Measurements from ENCODE around the gene PWWP2A. TPM values are rescaled to one million over a fixed set of nuclear protein-coding genes. Genes with fewer than 3 reads are reported as not detected.

The PWWP2A gene
- total and polyA plus RNA-seq, 2 experiments from 2014 or later = 51.5 to 81.6 TPM

DNA sequence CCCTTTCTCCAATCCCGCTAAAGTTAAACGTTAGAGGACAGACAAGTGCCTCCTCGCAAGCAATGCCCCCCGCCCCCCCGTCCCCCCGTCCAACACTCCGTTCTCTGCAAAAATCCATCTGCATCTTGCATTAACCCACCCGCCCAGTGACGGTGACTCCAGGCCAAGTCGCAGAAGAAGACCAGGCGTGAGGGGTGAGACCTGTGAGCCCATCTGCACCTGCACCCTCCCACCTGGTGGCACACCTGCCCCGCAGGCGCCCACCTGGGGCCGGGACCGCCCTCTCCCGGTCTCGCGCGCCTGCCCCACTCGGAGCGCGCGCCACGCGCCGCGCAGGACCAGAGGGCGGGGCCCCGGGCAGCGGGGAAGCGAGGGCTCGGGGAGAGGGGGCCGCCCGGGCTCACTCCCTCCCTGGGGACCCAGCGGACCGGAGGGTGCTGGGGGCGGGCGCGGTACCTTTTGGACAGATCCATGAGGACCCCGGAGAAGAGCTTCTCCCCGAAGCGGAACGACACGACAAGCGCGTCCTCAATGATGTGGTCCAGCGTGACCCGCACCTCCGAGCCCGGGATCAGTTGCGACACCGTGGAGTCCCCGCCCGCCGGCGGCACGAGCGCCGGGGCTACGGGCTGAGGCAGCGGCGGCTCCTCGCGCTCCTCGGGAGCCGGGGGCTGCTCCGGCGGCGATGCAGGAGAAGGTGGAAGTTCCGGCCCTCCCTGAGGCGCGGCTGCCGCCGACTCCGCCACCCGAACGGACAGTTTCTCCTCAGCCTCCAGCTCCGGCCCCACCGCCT lies 705 bp downstream of the PWWP2A start:
- Mint-ChIP-seq H3K27me3 (ENCODE audit: insufficient read depth, low read depth, poor library complexity) (peaks cover 6% of the 10 kb centered on the region), H3K9me3 (no peaks in the 10 kb centered on the region; the same call in 2 of the 3 replicates), H3K27ac (peak overlapping the region; percentile 86), H3K4me1 (peaks cover 12% of the 10 kb centered on the region), H3K4me3 (peak overlapping the region; percentile 89), H3K36me3 (ENCODE audit: low read depth) (peaks cover 46% of the 10 kb centered on the region)
- peaks cover 53% of the 10 kb centered on the region for H3K79me2 ChIP-seq (replicated peaks; ENCODE audit: insufficient read depth)
- no peaks in the 10 kb centered on the region for H3F3A ChIP-seq (replicated peaks; ENCODE audit: low read depth)
- no peaks in the 10 kb centered on the region for H3K9me2 ChIP-seq (ENCODE audit: insufficient read depth)
- H3K4me1 ChIP-seq (ENCODE audit: insufficient read depth) = peaks cover 3% of the 10 kb centered on the region; the same call in 1 of the 2 replicates
- DNase-seq (ENCODE audit: low spot score) = peak; percentile 16
- peak overlapping the region; percentile 50; the same call in 1 of the 2 replicates for H3K27ac ChIP-seq (ENCODE audit: low read depth)
- ATAC-seq = peak; percentile 9
- H3K27me3 ChIP-seq (ENCODE audit: insufficient read depth) = no peaks in the 10 kb centered on the region
- no peak for TF ChIP-seq JUNB (IDR thresholded peaks at IDR 0.05; ENCODE audit: unreplicated experiment)
- TF ChIP-seq ZNF114 (CRISPR knock-in tag; IDR thresholded peaks at IDR 0.05) = no peak
- TF ChIP-seq ETS1 (IDR thresholded peaks at IDR 0.05) = no peak
- H3K4me3 ChIP-seq = peak overlapping the region; percentile 84
- H4K20me1 ChIP-seq (replicated peaks; ENCODE audit: insufficient read depth) = no peaks in the 10 kb centered on the region; the same call in none of the 2 replicates
- H3K4me2 ChIP-seq = peak overlapping the region; percentile 76
- no peak overlapping the region for H2AFZ ChIP-seq
- H3K36me3 ChIP-seq (ENCODE audit: insufficient read depth) = peaks cover 16% of the 10 kb centered on the region

DNA sequence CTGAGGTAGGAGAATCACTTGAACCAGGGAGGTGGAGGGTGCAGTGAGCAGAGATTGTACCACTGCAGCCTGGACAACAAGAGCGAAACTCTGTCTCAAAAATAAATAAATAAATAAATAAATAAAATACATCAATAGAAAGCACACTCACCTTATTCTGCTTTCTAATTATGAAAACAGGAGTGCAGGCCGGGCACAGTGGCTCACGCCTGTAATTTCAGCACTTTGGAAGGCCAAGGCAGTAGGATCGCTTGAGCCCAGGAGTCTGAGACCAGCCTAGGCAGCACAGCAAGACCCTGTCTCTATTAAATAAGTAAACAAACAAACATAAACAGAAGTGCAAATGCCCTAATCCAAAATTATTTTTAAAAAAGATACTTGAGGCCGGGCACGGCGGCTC lies 2.3 kb downstream of the PWWP2A start:
- peaks cover 12% of the 10 kb centered on the region for H3K4me1 Mint-ChIP-seq
- Histone ChIP-seq H3K9me2 (ENCODE audit: insufficient read depth) (no peaks in the 10 kb centered on the region), H3K36me3 (ENCODE audit: insufficient read depth) (peaks cover 30% of the 10 kb centered on the region), H2AFZ (no peak overlapping the region), H3F3A (replicated peaks; ENCODE audit: low read depth) (no peaks in the 10 kb centered on the region; the same call in 1 of the 2 replicates), H3K4me2 (0 out of 2 replicates have a peak overlapping the region, but pooled peaks have one; percentile 76), H4K20me1 (replicated peaks; ENCODE audit: insufficient read depth) (peaks cover 2% of the 10 kb centered on the region), H3K27me3 (ENCODE audit: insufficient read depth) (no peaks in the 10 kb centered on the region), H3K79me2 (replicated peaks; ENCODE audit: insufficient read depth) (peaks cover 69% of the 10 kb centered on the region), H3K4me1 (ENCODE audit: insufficient read depth) (peaks cover 3% of the 10 kb centered on the region; the same call in 1 of the 2 replicates), H3K27ac (ENCODE audit: low read depth) (no peak overlapping the region), H3K4me3 (no peak overlapping the region)
- no peaks in the 10 kb centered on the region; the same call in 2 of the 3 replicates for H3K9me3 Mint-ChIP-seq
- H3K4me3 Mint-ChIP-seq = peak overlapping the region; percentile 89
- peaks cover 62% of the 10 kb centered on the region for H3K36me3 Mint-ChIP-seq (ENCODE audit: low read depth)
- H3K27ac Mint-ChIP-seq = no peak overlapping the region
- DNase-seq (ENCODE audit: low spot score) = no peak
- no peak for ATAC-seq
- H3K27me3 Mint-ChIP-seq (ENCODE audit: insufficient read depth, low read depth, poor library complexity) = peaks cover 6% of the 10 kb centered on the region
- TF ChIP-seq NANOG (IDR thresholded peaks at IDR 0.05; ENCODE audit: borderline replicate concordance) = no peak
- TF ChIP-seq STAT1 (IDR thresholded peaks at IDR 0.05; ENCODE audit: unreplicated experiment) = no peak
- TF ChIP-seq, protein P1, sequence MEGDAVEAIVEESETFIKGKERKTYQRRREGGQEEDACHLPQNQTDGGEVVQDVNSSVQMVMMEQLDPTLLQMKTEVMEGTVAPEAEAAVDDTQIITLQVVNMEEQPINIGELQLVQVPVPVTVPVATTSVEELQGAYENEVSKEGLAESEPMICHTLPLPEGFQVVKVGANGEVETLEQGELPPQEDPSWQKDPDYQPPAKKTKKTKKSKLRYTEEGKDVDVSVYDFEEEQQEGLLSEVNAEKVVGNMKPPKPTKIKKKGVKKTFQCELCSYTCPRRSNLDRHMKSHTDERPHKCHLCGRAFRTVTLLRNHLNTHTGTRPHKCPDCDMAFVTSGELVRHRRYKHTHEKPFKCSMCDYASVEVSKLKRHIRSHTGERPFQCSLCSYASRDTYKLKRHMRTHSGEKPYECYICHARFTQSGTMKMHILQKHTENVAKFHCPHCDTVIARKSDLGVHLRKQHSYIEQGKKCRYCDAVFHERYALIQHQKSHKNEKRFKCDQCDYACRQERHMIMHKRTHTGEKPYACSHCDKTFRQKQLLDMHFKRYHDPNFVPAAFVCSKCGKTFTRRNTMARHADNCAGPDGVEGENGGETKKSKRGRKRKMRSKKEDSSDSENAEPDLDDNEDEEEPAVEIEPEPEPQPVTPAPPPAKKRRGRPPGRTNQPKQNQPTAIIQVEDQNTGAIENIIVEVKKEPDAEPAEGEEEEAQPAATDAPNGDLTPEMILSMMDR (conservative IDR thresholded peaks at IDR 0.05; ENCODE audit: low read depth in 2 of 2) = no peak
- TF ChIP-seq ZNF114 (CRISPR knock-in tag; IDR thresholded peaks at IDR 0.05) = no peak
- no peak for TF ChIP-seq POLR2AphosphoS5 (IDR thresholded peaks at IDR 0.05; ENCODE audit: low read depth)
- TF ChIP-seq EZH2phosphoT487 (IDR thresholded peaks at IDR 0.05; ENCODE audit: unreplicated experiment) = no peak
- TF ChIP-seq CREB1 (CRISPR knock-in tag; IDR thresholded peaks at IDR 0.05; ENCODE audit: low read depth) = no peak
- TF ChIP-seq EZH2 (IDR thresholded peaks at IDR 0.05; ENCODE audit: low read depth, unreplicated experiment) = no peak
- TF ChIP-seq, protein P2, sequence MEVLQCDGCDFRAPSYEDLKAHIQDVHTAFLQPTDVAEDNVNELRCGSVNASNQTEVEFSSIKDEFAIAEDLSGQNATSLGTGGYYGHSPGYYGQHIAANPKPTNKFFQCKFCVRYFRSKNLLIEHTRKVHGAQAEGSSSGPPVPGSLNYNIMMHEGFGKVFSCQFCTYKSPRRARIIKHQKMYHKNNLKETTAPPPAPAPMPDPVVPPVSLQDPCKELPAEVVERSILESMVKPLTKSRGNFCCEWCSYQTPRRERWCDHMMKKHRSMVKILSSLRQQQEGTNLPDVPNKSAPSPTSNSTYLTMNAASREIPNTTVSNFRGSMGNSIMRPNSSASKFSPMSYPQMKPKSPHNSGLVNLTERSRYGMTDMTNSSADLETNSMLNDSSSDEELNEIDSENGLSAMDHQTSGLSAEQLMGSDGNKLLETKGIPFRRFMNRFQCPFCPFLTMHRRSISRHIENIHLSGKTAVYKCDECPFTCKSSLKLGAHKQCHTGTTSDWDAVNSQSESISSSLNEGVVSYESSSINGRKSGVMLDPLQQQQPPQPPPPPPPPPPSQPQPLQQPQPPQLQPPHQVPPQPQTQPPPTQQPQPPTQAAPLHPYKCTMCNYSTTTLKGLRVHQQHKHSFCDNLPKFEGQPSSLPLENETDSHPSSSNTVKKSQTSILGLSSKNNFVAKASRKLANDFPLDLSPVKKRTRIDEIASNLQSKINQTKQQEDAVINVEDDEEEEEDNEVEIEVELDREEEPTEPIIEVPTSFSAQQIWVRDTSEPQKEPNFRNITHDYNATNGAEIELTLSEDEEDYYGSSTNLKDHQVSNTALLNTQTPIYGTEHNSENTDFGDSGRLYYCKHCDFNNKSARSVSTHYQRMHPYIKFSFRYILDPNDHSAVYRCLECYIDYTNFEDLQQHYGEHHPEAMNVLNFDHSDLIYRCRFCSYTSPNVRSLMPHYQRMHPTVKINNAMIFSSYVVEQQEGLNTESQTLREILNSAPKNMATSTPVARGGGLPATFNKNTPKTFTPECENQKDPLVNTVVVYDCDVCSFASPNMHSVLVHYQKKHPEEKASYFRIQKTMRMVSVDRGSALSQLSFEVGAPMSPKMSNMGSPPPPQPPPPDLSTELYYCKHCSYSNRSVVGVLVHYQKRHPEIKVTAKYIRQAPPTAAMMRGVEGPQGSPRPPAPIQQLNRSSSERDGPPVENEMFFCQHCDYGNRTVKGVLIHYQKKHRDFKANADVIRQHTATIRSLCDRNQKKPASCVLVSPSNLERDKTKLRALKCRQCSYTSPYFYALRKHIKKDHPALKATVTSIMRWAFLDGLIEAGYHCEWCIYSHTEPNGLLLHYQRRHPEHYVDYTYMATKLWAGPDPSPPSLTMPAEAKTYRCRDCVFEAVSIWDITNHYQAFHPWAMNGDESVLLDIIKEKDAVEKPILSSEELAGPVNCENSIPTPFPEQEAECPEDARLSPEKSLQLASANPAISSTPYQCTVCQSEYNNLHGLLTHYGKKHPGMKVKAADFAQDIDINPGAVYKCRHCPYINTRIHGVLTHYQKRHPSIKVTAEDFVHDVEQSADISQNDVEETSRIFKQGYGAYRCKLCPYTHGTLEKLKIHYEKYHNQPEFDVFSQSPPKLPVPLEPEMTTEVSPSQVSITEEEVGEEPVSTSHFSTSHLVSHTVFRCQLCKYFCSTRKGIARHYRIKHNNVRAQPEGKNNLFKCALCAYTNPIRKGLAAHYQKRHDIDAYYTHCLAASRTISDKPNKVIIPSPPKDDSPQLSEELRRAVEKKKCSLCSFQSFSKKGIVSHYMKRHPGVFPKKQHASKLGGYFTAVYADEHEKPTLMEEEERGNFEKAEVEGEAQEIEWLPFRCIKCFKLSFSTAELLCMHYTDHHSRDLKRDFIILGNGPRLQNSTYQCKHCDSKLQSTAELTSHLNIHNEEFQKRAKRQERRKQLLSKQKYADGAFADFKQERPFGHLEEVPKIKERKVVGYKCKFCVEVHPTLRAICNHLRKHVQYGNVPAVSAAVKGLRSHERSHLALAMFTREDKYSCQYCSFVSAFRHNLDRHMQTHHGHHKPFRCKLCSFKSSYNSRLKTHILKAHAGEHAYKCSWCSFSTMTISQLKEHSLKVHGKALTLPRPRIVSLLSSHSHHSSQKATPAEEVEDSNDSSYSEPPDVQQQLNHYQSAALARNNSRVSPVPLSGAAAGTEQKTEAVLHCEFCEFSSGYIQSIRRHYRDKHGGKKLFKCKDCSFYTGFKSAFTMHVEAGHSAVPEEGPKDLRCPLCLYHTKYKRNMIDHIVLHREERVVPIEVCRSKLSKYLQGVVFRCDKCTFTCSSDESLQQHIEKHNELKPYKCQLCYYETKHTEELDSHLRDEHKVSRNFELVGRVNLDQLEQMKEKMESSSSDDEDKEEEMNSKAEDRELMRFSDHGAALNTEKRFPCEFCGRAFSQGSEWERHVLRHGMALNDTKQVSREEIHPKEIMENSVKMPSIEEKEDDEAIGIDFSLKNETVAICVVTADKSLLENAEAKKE (CRISPR knock-in tag; IDR thresholded peaks at IDR 0.05) = no peak
